Adrenal gland (tissue), 12 donors: Measurements from ENCODE around the gene PCYOX1L. TPM values are rescaled to one million over a fixed set of nuclear protein-coding genes. Genes with fewer than 3 reads are reported as not detected.
A peak's percentile ranks its signal among the peaks of the same experiment; 100 is the strongest.

Experiments used
- DNase-seq, 7 donors: peaks; one replicate each; pipeline ENCODE4 v3.0.0-alpha.2; 2019 to 2020
- H3K27ac ChIP-seq, 5 donors: fragments of 200-600 bp; sonication (generic) in 4 of 5; 1 replicate in 3 of 5; 2 replicates in 2 of 5; pipeline versions ENCODE4 v1.5.1 to v1.8.0; 2016 to 2020; ENCODE audit warnings: mild to moderate bottlenecking in 1 of 5
- H3K27me3 ChIP-seq: fragments of 200-600 bp; 2 replicates; pipeline ENCODE4 v1.8.0; 2021
- H3K36me3 ChIP-seq, 2 donors: fragments of 200-600 bp; replicated peaks in 1 of 2; 1 replicate in 1 of 2; 2 replicates in 1 of 2; pipeline versions ENCODE4 v1.5.1 to v1.8.0; 2018 to 2022
- H3K4me1 ChIP-seq, 2 donors: fragments of 200-600 bp; replicated peaks in 1 of 2; 1 replicate in 1 of 2; 2 replicates in 1 of 2; pipeline versions ENCODE4 v1.5.1 to v1.8.0; 2018 to 2021
- H3K4me3 ChIP-seq, 4 donors: fragments of 200-600 bp; sonication (generic) in 3 of 4; one replicate each; pipeline ENCODE4 v1.5.1; 2016 to 2018
- H3K9me3 ChIP-seq, 3 donors: fragments of 200-600 bp; sonication (generic) in 1 of 3; replicated peaks in 1 of 3; 1 replicate in 2 of 3; 2 replicates in 1 of 3; pipeline versions ENCODE4 v1.5.1 to v1.8.0; 2016 to 2021
- CTCF ChIP-seq, 6 experiments: fragments of 450-650 bp in 4 of 6; fragments of 200-600 bp in 2 of 6; sonication (generic) in 1 of 6; IDR thresholded peaks; 1 replicate in 5 of 6; 2 replicates in 1 of 6; pipeline versions ENCODE4 v1.5.1 to v1.8.0; 2016 to 2021; ENCODE audit warnings: antibody characterized with exemption in 6 of 6, mild to moderate bottlenecking in 2 of 6, moderate library complexity in 1 of 6
- POLR2A ChIP-seq, 2 donors: fragments of 450-650 bp; IDR thresholded peaks; one replicate each; pipeline ENCODE4 v1.6.1; 2017; ENCODE audit warnings: antibody characterized with exemption in 2 of 2, mild to moderate bottlenecking in 2 of 2, moderate library complexity in 1 of 2
- WGBS, 4 donors: extraction: QIAGEN DNeasy Blood & Tissue Kit in 2 of 4; methylation state at CpG; one replicate each; pipeline versions ENCODE4 v1.1.5 to v1.1.7; 2013 to 2017; 5-methylcytosine and 5-hydroxymethylcytosine counted together
- intact Hi-C, 2 donors: fragments of 100-400 bp; cut with DNase I; formaldehyde crosslinking; loops; one replicate each; pipeline versions ENCODE4 v1.14.1 to v1.15.0; 2022 to 2023
- polyA plus RNA-seq, 3 donors: library from polyadenylated mRNA; stranded (reverse); fragments of 200-250 nt in 2 of 3; fragments of 350-450 nt in 1 of 3; fragmentation: Illumina TruSeq in 1 of 3; extraction: RNeasy Lipid Tissue Mini Kit (QIAGEN cat#74804) in 1 of 3; gene quantifications; one replicate each; pipeline ENCODE4 v1.2.3, GENCODE V29; 2013 to 2014
- total RNA-seq, 9 donors: library from RNA; depleted of rRNA in 4 of 9; stranded (reverse); fragments of >200 nt in 4 of 9; fragments of 120-200 nt in 1 of 9; fragmentation: NEBNext Ultra II Directional in 1 of 9; extraction: Animal tissue kit (Norgen Biotek cat#: 25700) in 1 of 9; gene quantifications; one replicate each; pipeline versions ENCODE4 v1.1.0 to v1.2.4, GENCODE V29; 2013 to 2023
- donor health status: healthy with polysubstance abuse.
- donor health status: Bipolar disorder and iron deficiency.
- donor health status: DM: yes; HTN: yes; CAD: no.
- donor health status: DM: no; HTN: no; CAD: no.
- donor health status: DM: no; HTN: no; CAD: no.
- donor health status: DM: yes; HTN: yes; CAD: no.

The PCYOX1L gene
- total and polyA plus RNA-seq, 12 donors = 4.7 to 17.1 (median 9.4) TPM

- Histone ChIP-seq H3K27me3 (no peaks in the 10 kb centered on the region), H3K4me3 (no peak overlapping the region), H3K36me3 (no peaks in the 10 kb centered on the region), H3K27ac (peak overlapping the region in 3 of 5 donors; percentile 52 to 75 (median 56)), H3K9me3 (no peaks in the 10 kb centered on the region), H3K4me1 (peaks cover 5 to 11% of the 10 kb centered on the region in 2 donors)
- intact Hi-C loops = no loop called here
- no peak for DNase-seq
- no peak for TF ChIP-seq POLR2A (IDR thresholded peaks at IDR 0.05)
- no peak for TF ChIP-seq CTCF (IDR thresholded peaks at IDR 0.05)
These were observed 34.6 kb upstream of the PCYOX1L start for GRCh38 chr5:149323210-149323609.

- H3K27ac ChIP-seq = peak overlapping the region in 4 of 5 donors; percentile 4 to 66 (median 41)
- H3K4me1 ChIP-seq = peaks cover 5 to 11% of the 10 kb centered on the region in 2 donors
- no peak for DNase-seq
These were observed 34.1 kb upstream of the PCYOX1L start for GRCh38 chr5:149323621-149324205.

GRCh38 chr5:149324641-149325040, 33.2 kb upstream of the PCYOX1L start:
- no peak for DNase-seq
- H3K36me3 ChIP-seq = no peaks in the 10 kb centered on the region
- H3K4me3 ChIP-seq = no peak overlapping the region
- H3K9me3 ChIP-seq = no peaks in the 10 kb centered on the region
- WGBS, 4 donors = 84 to 93% (median 90%) methylated on average over 2 of the region's 2 CpGs
- peaks cover 5 to 11% of the 10 kb centered on the region in 2 donors for H3K4me1 ChIP-seq
- no peaks in the 10 kb centered on the region for H3K27me3 ChIP-seq
- no peak for TF ChIP-seq CTCF (IDR thresholded peaks at IDR 0.05)
- no peak for TF ChIP-seq POLR2A (IDR thresholded peaks at IDR 0.05)
- intact Hi-C loops = no loop called here
- peak overlapping the region in 1 of 5 donors; percentile 66 for H3K27ac ChIP-seq

More at GRCh38 chr5:149323621-149324205, 34.1 kb upstream of the PCYOX1L start:
- TF ChIP-seq POLR2A (IDR thresholded peaks at IDR 0.05) (no peak), CTCF (IDR thresholded peaks at IDR 0.05) (no peak)
- WGBS, 4 donors = 70 to 84% (median 77%) methylated on average over 2 of the region's 2 CpGs
- Histone ChIP-seq H3K4me3 (no peak overlapping the region), H3K27me3 (no peaks in the 10 kb centered on the region), H3K9me3 (no peaks in the 10 kb centered on the region), H3K36me3 (no peaks in the 10 kb centered on the region)
- intact Hi-C loops = no loop called here

GRCh38 chr5:149325166-149325735, 32.6 kb upstream of the PCYOX1L start:
- Histone ChIP-seq H3K4me1 (peaks cover 5 to 11% of the 10 kb centered on the region in 2 donors), H3K27me3 (no peaks in the 10 kb centered on the region), H3K27ac (no peak overlapping the region), H3K9me3 (no peaks in the 10 kb centered on the region), H3K4me3 (no peak overlapping the region), H3K36me3 (no peaks in the 10 kb centered on the region)
- DNase-seq = no peak
- intact Hi-C loops = no loop called here
- TF ChIP-seq CTCF (IDR thresholded peaks at IDR 0.05) (no peak), POLR2A (IDR thresholded peaks at IDR 0.05) (no peak)
